ENCODE measurements around the gene TGFB2.

- TF ChIP-seq POLR2AphosphoS5 (IDR thresholded peaks at IDR 0.05) (no peak), CTCF (IDR thresholded peaks at IDR 0.05 in 8 of 11, conservative IDR thresholded peaks at IDR 0.05 in 3 of 11) (no peak)
These were observed 63.0 kb downstream of the TGFB2 start for GRCh38 chr1:218408135-218408534.
